Measurements from ENCODE around the gene RMI1. TPM values are rescaled to one million over a fixed set of nuclear protein-coding genes. Genes with fewer than 3 reads are reported as not detected.

Gene RMI1
- total and polyA plus RNA-seq, 10 of the 15 experiments (the other 5 are each of a cell fraction or from before 2014, with no cell fraction given): 3.6 to 34.1 (median 16.1) TPM

DNA sequence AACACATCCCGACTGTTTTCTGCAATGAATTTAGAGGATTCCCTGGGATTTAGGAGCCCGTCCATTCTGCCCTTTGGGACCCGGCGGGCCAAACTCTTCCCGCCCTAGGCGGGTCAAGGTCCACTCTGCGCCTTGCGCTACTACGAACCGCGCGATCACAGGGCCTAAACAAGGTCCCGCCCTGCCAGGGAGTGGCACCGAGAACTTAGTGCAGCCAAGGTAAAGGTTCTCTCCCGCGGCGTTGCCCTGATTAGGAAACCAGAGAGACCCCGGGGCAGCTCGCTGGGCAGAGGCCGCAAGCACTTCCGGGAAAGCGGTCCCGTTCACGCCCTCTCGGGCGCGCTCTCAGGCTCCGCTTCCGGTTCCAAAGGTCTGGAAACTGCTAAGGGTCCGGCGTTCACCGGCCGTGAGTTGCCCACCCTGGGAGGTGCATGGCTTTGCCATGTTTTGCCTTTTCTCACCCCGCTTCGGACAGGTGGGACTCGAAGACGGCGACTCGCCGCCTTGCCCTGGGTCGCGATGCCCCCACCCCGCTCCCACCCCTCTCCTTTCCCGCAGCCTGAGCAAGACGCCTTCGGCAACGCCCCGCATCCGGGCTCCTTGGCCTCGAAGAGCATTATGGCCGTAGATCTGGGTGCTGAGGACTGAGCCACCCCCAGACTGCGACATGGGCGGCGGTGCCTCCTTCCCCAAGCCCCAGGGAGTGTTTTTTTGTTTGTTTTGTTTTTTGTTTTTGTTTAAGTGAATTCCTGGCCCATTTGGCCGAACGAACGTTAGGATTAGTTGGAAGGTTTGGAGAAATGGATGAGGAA lies 24.0 kb upstream of the RMI1 start (continued):
- TF ChIP-seq, protein P1, sequence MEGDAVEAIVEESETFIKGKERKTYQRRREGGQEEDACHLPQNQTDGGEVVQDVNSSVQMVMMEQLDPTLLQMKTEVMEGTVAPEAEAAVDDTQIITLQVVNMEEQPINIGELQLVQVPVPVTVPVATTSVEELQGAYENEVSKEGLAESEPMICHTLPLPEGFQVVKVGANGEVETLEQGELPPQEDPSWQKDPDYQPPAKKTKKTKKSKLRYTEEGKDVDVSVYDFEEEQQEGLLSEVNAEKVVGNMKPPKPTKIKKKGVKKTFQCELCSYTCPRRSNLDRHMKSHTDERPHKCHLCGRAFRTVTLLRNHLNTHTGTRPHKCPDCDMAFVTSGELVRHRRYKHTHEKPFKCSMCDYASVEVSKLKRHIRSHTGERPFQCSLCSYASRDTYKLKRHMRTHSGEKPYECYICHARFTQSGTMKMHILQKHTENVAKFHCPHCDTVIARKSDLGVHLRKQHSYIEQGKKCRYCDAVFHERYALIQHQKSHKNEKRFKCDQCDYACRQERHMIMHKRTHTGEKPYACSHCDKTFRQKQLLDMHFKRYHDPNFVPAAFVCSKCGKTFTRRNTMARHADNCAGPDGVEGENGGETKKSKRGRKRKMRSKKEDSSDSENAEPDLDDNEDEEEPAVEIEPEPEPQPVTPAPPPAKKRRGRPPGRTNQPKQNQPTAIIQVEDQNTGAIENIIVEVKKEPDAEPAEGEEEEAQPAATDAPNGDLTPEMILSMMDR (IDR thresholded peaks at IDR 0.05 in 2 of 3, conservative IDR thresholded peaks at IDR 0.05 in 1 of 3; ENCODE audit: control insufficient read depth in 2 of 3, extremely low read depth in 1 of 3, insufficient read depth in 1 of 3, low read depth in 3 of 3, low read length in 3 of 3): no peak
- no peak for TF ChIP-seq SP1 (IDR thresholded peaks at IDR 0.05; ENCODE audit: low read depth, low read length)
- TF ChIP-seq POLR2AphosphoS2 (IDR thresholded peaks at IDR 0.05; ENCODE audit: low read depth, low read length): no peak
- TF ChIP-seq CBX3 (IDR thresholded peaks at IDR 0.05; ENCODE audit: borderline replicate concordance, low read depth): no peak
- peak; percentile 35; the same call in 1 of the 2 replicates for TF ChIP-seq TAF1 (IDR thresholded peaks at IDR 0.05; ENCODE audit: borderline replicate concordance, low read depth, low read length)
- TF ChIP-seq NR2F1 (conservative IDR thresholded peaks at IDR 0.05): peak; percentile 78; the same call in 1 of the 2 replicates
- TF ChIP-seq STAT1 (conservative IDR thresholded peaks at IDR 0.05): 0 out of 2 replicates have a peak, but pooled peaks have one; percentile 47
- no peak for TF ChIP-seq ESRRA (IDR thresholded peaks at IDR 0.05; ENCODE audit: low read length)
- TF ChIP-seq, protein P2, sequence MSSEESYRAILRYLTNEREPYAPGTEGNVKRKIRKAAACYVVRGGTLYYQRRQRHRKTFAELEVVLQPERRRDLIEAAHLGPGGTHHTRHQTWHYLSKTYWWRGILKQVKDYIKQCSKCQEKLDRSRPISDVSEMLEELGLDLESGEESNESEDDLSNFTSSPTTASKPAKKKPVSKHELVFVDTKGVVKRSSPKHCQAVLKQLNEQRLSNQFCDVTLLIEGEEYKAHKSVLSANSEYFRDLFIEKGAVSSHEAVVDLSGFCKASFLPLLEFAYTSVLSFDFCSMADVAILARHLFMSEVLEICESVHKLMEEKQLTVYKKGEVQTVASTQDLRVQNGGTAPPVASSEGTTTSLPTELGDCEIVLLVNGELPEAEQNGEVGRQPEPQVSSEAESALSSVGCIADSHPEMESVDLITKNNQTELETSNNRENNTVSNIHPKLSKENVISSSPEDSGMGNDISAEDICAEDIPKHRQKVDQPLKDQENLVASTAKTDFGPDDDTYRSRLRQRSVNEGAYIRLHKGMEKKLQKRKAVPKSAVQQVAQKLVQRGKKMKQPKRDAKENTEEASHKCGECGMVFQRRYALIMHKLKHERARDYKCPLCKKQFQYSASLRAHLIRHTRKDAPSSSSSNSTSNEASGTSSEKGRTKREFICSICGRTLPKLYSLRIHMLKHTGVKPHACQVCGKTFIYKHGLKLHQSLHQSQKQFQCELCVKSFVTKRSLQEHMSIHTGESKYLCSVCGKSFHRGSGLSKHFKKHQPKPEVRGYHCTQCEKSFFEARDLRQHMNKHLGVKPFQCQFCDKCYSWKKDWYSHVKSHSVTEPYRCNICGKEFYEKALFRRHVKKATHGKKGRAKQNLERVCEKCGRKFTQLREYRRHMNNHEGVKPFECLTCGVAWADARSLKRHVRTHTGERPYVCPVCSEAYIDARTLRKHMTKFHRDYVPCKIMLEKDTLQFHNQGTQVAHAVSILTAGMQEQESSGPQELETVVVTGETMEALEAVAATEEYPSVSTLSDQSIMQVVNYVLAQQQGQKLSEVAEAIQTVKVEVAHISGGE (CRISPR knock-in tag; IDR thresholded peaks at IDR 0.05): no peak
- TF ChIP-seq YY1 (IDR thresholded peaks at IDR 0.05; ENCODE audit: low read depth, low read length): peak; percentile 64
- TF ChIP-seq, protein P3, sequence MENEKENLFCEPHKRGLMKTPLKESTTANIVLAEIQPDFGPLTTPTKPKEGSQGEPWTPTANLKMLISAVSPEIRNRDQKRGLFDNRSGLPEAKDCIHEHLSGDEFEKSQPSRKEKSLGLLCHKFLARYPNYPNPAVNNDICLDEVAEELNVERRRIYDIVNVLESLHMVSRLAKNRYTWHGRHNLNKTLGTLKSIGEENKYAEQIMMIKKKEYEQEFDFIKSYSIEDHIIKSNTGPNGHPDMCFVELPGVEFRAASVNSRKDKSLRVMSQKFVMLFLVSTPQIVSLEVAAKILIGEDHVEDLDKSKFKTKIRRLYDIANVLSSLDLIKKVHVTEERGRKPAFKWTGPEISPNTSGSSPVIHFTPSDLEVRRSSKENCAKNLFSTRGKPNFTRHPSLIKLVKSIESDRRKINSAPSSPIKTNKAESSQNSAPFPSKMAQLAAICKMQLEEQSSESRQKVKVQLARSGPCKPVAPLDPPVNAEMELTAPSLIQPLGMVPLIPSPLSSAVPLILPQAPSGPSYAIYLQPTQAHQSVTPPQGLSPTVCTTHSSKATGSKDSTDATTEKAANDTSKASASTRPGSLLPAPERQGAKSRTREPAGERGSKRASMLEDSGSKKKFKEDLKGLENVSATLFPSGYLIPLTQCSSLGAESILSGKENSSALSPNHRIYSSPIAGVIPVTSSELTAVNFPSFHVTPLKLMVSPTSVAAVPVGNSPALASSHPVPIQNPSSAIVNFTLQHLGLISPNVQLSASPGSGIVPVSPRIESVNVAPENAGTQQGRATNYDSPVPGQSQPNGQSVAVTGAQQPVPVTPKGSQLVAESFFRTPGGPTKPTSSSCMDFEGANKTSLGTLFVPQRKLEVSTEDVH (IDR thresholded peaks at IDR 0.05; ENCODE audit: low read depth, partially characterized antibody): peak; percentile 47
- no peak for TF ChIP-seq TCF12 (IDR thresholded peaks at IDR 0.05; ENCODE audit: low read depth, low read length)
